ENCODE measurements around the gene AARSD1. TPM values are rescaled to one million over a fixed set of nuclear protein-coding genes. Genes with fewer than 3 reads are reported as not detected.

The AARSD1 gene
- total and polyA plus RNA-seq, 2 donors (not counting 3 experiments of a cell fraction or from before 2014, with no cell fraction given): 42.8 to 53.2 TPM

DNA sequence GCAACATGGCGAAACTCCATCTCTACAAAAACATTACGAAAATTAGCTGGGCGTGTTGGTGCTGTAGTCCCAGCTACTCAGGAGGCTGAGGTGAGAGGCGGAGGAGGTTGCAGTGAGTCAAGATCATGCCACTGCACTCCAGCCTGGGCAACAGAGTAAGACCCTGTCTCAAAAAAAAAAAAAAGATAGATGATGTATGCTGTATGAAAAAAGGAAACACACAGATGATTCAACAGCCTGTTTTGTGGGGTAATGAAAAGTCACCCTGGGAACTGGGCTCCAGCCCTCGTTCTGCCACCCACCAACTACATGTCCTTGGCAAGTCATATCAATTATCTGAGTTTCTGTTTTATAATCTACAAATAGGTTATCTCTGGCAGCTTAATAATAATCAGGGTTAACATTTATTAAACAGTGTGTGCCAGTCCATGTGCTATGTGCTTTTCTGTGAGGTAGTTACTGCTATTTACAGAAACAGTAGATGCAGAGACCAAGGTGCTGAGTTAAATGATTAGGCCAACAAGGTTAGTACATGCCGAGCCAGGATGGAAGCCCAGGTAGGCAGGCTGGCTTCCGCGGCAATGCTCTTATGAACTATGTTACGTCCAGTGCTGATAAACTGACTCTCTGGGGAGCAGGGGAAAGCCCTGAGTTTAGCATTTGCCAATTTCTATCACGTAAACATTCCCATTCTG is 62.6 kb downstream of the AARSD1 start:
- H2AFZ ChIP-seq (ENCODE audit: low read depth, low read length): no peak overlapping the region
- DNase-seq (ENCODE audit: low read depth, low spot score): no peak
- intact Hi-C loops (cut with micrococcal nuclease): no loop called here
- H3K4me2 ChIP-seq (ENCODE audit: insufficient read depth, low read length): no peak overlapping the region
- H3K9me1 ChIP-seq (replicated peaks; ENCODE audit: control insufficient read depth, extremely low read depth, insufficient read depth, low read length): no peaks in the 10 kb centered on the region
- CTCF ChIA-PET: interaction anchor here (1.5 to 1.6 kb wide), 3 partner anchors 10 to 27 kb away, joined by 3 to 6 read pairs (median 3); no protein-coding TSS in a partner anchor
- H3K9me3 ChIP-seq (replicated peaks; ENCODE audit: control insufficient read depth, insufficient read depth, low read length): no peaks in the 10 kb centered on the region
- no TSS peak for BruUV-seq (replicated peaks)
- no peaks in the 10 kb centered on the region for H3K36me3 ChIP-seq (ENCODE audit: control insufficient read depth in 2 of 2, extremely low read depth in 1 of 2, insufficient read depth in 2 of 2, low read length in 2 of 2)
- H4K20me1 ChIP-seq (replicated peaks; ENCODE audit: control insufficient read depth, extremely low read depth, insufficient read depth, low read length): no peaks in the 10 kb centered on the region
- no peaks in the 10 kb centered on the region for H3K79me2 ChIP-seq (ENCODE audit: control insufficient read depth, insufficient read depth, low read length)
- dilution Hi-C loops (cut with MboI; ENCODE audit: extremely low pct_ligation_motif_present, low sequenced_read_pairs): no loop called here
- TF ChIP-seq GATA2 (IDR thresholded peaks at IDR 0.05; ENCODE audit: insufficient read depth, insufficient read length, low read depth, low read length) (no peak), POLR2AphosphoS5 (IDR thresholded peaks at IDR 0.05; ENCODE audit: insufficient read depth, low read depth, low read length) (no peak), POLR2A (IDR thresholded peaks at IDR 0.05; ENCODE audit: low read depth, low read length) (no peak), FOS (IDR thresholded peaks at IDR 0.05; ENCODE audit: borderline replicate concordance, insufficient read depth, low read length) (no peak), MYC (IDR thresholded peaks at IDR 0.05; ENCODE audit: low read depth, low read length) (no peak), JUN (IDR thresholded peaks at IDR 0.05; ENCODE audit: borderline replicate concordance, insufficient read depth, insufficient read length, low read depth) (no peak), EZH2 (IDR thresholded peaks at IDR 0.05; ENCODE audit: borderline replicate concordance, low read depth, low read length, severe bottlenecking) (no peak)
- TF ChIP-seq, protein P1, sequence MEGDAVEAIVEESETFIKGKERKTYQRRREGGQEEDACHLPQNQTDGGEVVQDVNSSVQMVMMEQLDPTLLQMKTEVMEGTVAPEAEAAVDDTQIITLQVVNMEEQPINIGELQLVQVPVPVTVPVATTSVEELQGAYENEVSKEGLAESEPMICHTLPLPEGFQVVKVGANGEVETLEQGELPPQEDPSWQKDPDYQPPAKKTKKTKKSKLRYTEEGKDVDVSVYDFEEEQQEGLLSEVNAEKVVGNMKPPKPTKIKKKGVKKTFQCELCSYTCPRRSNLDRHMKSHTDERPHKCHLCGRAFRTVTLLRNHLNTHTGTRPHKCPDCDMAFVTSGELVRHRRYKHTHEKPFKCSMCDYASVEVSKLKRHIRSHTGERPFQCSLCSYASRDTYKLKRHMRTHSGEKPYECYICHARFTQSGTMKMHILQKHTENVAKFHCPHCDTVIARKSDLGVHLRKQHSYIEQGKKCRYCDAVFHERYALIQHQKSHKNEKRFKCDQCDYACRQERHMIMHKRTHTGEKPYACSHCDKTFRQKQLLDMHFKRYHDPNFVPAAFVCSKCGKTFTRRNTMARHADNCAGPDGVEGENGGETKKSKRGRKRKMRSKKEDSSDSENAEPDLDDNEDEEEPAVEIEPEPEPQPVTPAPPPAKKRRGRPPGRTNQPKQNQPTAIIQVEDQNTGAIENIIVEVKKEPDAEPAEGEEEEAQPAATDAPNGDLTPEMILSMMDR (IDR thresholded peaks at IDR 0.05; ENCODE audit: extremely low read depth in 1 of 2, insufficient read depth in 1 of 2, low read depth in 1 of 2, low read length in 2 of 2): no peak
- TF ChIP-seq, protein P2, sequence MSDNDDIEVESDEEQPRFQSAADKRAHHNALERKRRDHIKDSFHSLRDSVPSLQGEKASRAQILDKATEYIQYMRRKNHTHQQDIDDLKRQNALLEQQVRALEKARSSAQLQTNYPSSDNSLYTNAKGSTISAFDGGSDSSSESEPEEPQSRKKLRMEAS (IDR thresholded peaks at IDR 0.05; ENCODE audit: insufficient read depth, insufficient read length): no peak
- H3K4me3 ChIP-seq (replicated peaks in 1 of 3; ENCODE audit: insufficient read depth in 1 of 3, low read depth in 1 of 3, low read length in 3 of 3): no peak overlapping the region
- no peak for FAIRE-seq
- no peak overlapping the region for H3K9ac ChIP-seq (replicated peaks; ENCODE audit: extremely low read depth, insufficient read depth, low read length)
- H3K4me1 ChIP-seq (ENCODE audit: control insufficient read depth, extremely low read depth, insufficient read depth, low read length): no peaks in the 10 kb centered on the region
- POLR2A ChIA-PET: no interaction called here
- H3K27me3 ChIP-seq (ENCODE audit: control insufficient read depth in 2 of 2, insufficient read depth in 2 of 2, low read length in 2 of 2): peaks cover 6 to 9% of the 10 kb centered on the region in 2 experiments
- no peak overlapping the region for H3K27ac ChIP-seq (ENCODE audit: insufficient read depth, low read depth, low read length)

Small RNA genes within 50 kb of the gene (small RNA-seq; reads per million reads assigned to genes)
- 3.7 reads per million, percentile 26 among the genes with 10 or more reads in this experiment for gene AARSD1 (ENCODE audit: insufficient read depth, insufficient read length, low read depth, low replicate concordance)
- gene RF00561 (ENCODE audit: insufficient read depth, insufficient read length, low read depth, low replicate concordance): not detected

Other genes with a start within 250 kb of the AARSD1 start
- gene EZH1, start 219.4 kb downstream of the AARSD1 start, total RNA-seq: 29.8 and 31.4 TPM in 2 replicates
- 27.8 and 33.7 TPM in 2 replicates for gene EZH1, start 219.4 kb downstream of the AARSD1 start, polyA plus RNA-seq
- 71.0 and 106 TPM in 2 replicates for gene RAMP2, start 203.2 kb downstream of the AARSD1 start, total RNA-seq
- gene RAMP2, start 203.2 kb downstream of the AARSD1 start, polyA plus RNA-seq: 192 and 262 TPM in 2 replicates
- 45.0 and 47.1 TPM in 2 replicates for gene VPS25, start 191.0 kb downstream of the AARSD1 start, total RNA-seq
- 86.8 and 107 TPM in 2 replicates for gene VPS25, start 191.0 kb downstream of the AARSD1 start, polyA plus RNA-seq
- gene WNK4, start 183.8 kb downstream of the AARSD1 start, total RNA-seq: 1.9 TPM in 2 replicates
- gene WNK4, start 183.8 kb downstream of the AARSD1 start, polyA plus RNA-seq: 0.48 and 0.84 TPM in 2 replicates
- gene COA3, start 165.8 kb downstream of the AARSD1 start, total RNA-seq: 56.6 and 57.5 TPM in 2 replicates
- 126 and 139 TPM in 2 replicates for gene COA3, start 165.8 kb downstream of the AARSD1 start, polyA plus RNA-seq
- not detected in 2 replicates for gene CNTD1, start 165.6 kb downstream of the AARSD1 start, total RNA-seq
- not detected in 2 replicates for gene CNTD1, start 165.6 kb downstream of the AARSD1 start, polyA plus RNA-seq
- 92.3 and 93.5 TPM in 2 replicates for gene BECN1, start 140.2 kb downstream of the AARSD1 start, total RNA-seq
- 51.4 and 63.1 TPM in 2 replicates for gene BECN1, start 140.2 kb downstream of the AARSD1 start, polyA plus RNA-seq
- 126 and 133 TPM in 2 replicates for gene PSME3, start 131.1 kb downstream of the AARSD1 start, total RNA-seq
- 94.7 and 98.4 TPM in 2 replicates for gene PSME3, start 131.1 kb downstream of the AARSD1 start, polyA plus RNA-seq
- 1.6 and 1.9 TPM in 2 replicates for gene AOC2, start 119.9 kb downstream of the AARSD1 start, total RNA-seq
- 0.62 and 0.65 TPM in 2 replicates for gene AOC2, start 119.9 kb downstream of the AARSD1 start, polyA plus RNA-seq
- 0.27 and 0.44 TPM in 2 replicates for gene AOC3, start 113.3 kb downstream of the AARSD1 start, total RNA-seq
- 0.11 and 0.19 TPM in 2 replicates for gene AOC3, start 113.3 kb downstream of the AARSD1 start, polyA plus RNA-seq
- gene G6PC1, start 63.7 kb downstream of the AARSD1 start, total RNA-seq: not detected in 2 replicates
- not detected in 2 replicates for gene G6PC1, start 63.7 kb downstream of the AARSD1 start, polyA plus RNA-seq
- gene PTGES3L, start 15.6 kb upstream of the AARSD1 start, total RNA-seq: not detected in 2 replicates
- gene PTGES3L, start 15.6 kb upstream of the AARSD1 start, polyA plus RNA-seq: 0.23 and 0.45 TPM in 2 replicates
- 11.7 and 12.0 TPM in 2 replicates for gene RUNDC1, start 16.1 kb upstream of the AARSD1 start, total RNA-seq
- gene RUNDC1, start 16.1 kb upstream of the AARSD1 start, polyA plus RNA-seq: 7.3 and 9.2 TPM in 2 replicates
- 1,014 and 1,102 TPM in 2 replicates for gene RPL27, start 34.0 kb upstream of the AARSD1 start, total RNA-seq
- gene RPL27, start 34.0 kb upstream of the AARSD1 start, polyA plus RNA-seq: 2,467 and 2,620 TPM in 2 replicates
- gene IFI35, start 42.3 kb upstream of the AARSD1 start, total RNA-seq: 9.4 and 11.1 TPM in 2 replicates
- 22.5 and 23.5 TPM in 2 replicates for gene IFI35, start 42.3 kb upstream of the AARSD1 start, polyA plus RNA-seq
- gene VAT1, start 57.9 kb upstream of the AARSD1 start, total RNA-seq: 482 and 487 TPM in 2 replicates
- gene VAT1, start 57.9 kb upstream of the AARSD1 start, polyA plus RNA-seq: 339 and 370 TPM in 2 replicates
- 0.53 and 0.97 TPM in 2 replicates for gene RND2, start 60.8 kb upstream of the AARSD1 start, total RNA-seq
- 0.60 and 0.81 TPM in 2 replicates for gene RND2, start 60.8 kb upstream of the AARSD1 start, polyA plus RNA-seq
- gene BRCA1, start 160.9 kb upstream of the AARSD1 start, total RNA-seq: 25.7 and 29.0 TPM in 2 replicates
- gene BRCA1, start 160.9 kb upstream of the AARSD1 start, polyA plus RNA-seq: 13.5 and 14.3 TPM in 2 replicates
- gene NBR1, start 206.8 kb upstream of the AARSD1 start, total RNA-seq: 52.1 and 57.0 TPM in 2 replicates
- 22.9 and 26.4 TPM in 2 replicates for gene NBR1, start 206.8 kb upstream of the AARSD1 start, polyA plus RNA-seq
- 11.5 and 14.8 TPM in 2 replicates for gene TMEM106A, start 247.4 kb upstream of the AARSD1 start, total RNA-seq
- gene TMEM106A, start 247.4 kb upstream of the AARSD1 start, polyA plus RNA-seq: 12.9 and 14.3 TPM in 2 replicates

Data from endothelial cell of umbilical vein (primary cell).